Activated CD4-positive, alpha-beta T cell treated with anti-CD3 and anti-CD28 coated beads, Interleukin-2, amount 10 ng/mL, durations not matched to agents 24 days and 14 days (primary cell): ENCODE measurements around the gene CCNB2. TPM values are rescaled to one million over a fixed set of nuclear protein-coding genes. Genes with fewer than 3 reads are reported as not detected.
A peak's percentile ranks its signal among the peaks of the same experiment; 100 is the strongest.
"Not testable (repeated sequence)": the region's sequence is repeated elsewhere in the genome, so short reads cannot be mapped to it uniquely, and the experiment has no call there.

Source experiments
- DNase-seq: peaks from one replicate; pipeline ENCODE4 v3.0.0; 2022
- H3K27ac Mint-ChIP-seq: one replicate; pipeline ENCODE4 v1.8.0; 2022; ENCODE audit warnings: mild to moderate bottlenecking, mixed read lengths
- H3K27me3 Mint-ChIP-seq: one replicate; pipeline ENCODE4 v1.8.0; 2022; ENCODE audit warnings: mixed read lengths
- H3K36me3 Mint-ChIP-seq: one replicate; pipeline ENCODE4 v1.8.0; 2022; ENCODE audit warnings: low read depth, mild to moderate bottlenecking, mixed read lengths
- H3K4me1 Mint-ChIP-seq: one replicate; pipeline ENCODE4 v1.8.0; 2021; ENCODE audit warnings: mixed read lengths
- H3K4me3 Mint-ChIP-seq: one replicate; pipeline ENCODE4 v1.8.0; 2022; ENCODE audit warnings: mild to moderate bottlenecking, moderate library complexity, mixed read lengths
- H3K9me3 Mint-ChIP-seq: one replicate; pipeline ENCODE4 v1.8.0; 2021; ENCODE audit warnings: mixed read lengths
- intact Hi-C: fragments of 100-400 bp; cut with micrococcal nuclease; formaldehyde crosslinking; loops from one replicate; pipeline ENCODE4 v1.15.1; 2023
- total RNA-seq: library from RNA; stranded (reverse); gene quantifications from 2 replicates; pipeline ENCODE4 v1.2.3, GENCODE V29; 2022

Gene CCNB2
- total RNA-seq, 1 donor from 2014 or later, result 39.2 TPM

DNA sequence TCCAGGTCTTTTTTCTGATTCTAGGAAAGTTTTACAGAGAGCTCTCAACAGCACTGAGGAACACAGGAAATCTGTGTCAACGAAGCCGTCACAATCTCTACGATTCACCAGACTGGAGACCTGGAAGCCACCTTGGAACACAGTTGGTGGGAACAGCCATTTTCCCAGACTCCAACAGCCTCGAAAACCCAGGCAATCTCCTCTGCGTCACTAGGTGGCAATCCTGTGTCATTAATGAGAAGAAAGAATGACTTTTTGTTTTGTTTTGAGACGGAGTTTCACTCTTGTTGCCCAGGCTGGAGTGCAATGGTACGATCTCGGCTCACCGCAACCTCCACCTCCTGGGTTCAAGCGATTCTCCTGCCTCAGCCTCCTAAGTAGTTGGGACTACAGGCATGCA, 39.6 kb downstream of the CCNB2 start:
- DNase-seq, H3K9me3 Mint-ChIP-seq, H3K27me3 Mint-ChIP-seq, H3K27ac Mint-ChIP-seq, H3K4me3 Mint-ChIP-seq, intact Hi-C loops: not testable (repeated sequence)
- peaks cover 26% of the 10 kb centered on the region for H3K36me3 Mint-ChIP-seq
- peaks cover 15% of the 10 kb centered on the region for H3K4me1 Mint-ChIP-seq

DNA sequence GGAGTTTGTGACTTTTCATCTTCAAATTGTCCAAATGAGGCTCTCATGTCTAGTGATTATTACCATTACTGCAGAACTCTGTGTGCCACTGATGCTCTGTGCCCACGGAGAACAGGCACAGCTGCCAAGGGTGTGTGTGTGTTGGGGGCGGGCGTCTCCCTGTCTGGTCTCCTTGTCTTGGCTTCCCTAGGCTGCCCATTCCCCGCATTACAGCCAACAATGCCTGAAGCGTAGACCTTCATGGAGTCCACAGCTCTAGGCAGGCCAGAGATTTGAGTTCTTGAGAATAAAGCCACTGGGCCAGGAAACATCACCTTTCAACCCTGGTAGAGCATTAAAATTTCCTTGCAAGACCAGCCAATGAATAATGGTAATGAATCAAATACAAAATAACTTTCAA, 42.7 kb downstream of the CCNB2 start:
- H3K9me3 Mint-ChIP-seq, result no peaks in the 10 kb centered on the region
- H3K4me3 Mint-ChIP-seq, result no peak overlapping the region
- H3K27ac Mint-ChIP-seq, result no peak overlapping the region
- intact Hi-C loops, result no loop called here
- DNase-seq, result no peak
- H3K36me3 Mint-ChIP-seq, result peaks cover 20% of the 10 kb centered on the region
- no peaks in the 10 kb centered on the region for H3K27me3 Mint-ChIP-seq
- H3K4me1 Mint-ChIP-seq, result no peaks in the 10 kb centered on the region

DNA sequence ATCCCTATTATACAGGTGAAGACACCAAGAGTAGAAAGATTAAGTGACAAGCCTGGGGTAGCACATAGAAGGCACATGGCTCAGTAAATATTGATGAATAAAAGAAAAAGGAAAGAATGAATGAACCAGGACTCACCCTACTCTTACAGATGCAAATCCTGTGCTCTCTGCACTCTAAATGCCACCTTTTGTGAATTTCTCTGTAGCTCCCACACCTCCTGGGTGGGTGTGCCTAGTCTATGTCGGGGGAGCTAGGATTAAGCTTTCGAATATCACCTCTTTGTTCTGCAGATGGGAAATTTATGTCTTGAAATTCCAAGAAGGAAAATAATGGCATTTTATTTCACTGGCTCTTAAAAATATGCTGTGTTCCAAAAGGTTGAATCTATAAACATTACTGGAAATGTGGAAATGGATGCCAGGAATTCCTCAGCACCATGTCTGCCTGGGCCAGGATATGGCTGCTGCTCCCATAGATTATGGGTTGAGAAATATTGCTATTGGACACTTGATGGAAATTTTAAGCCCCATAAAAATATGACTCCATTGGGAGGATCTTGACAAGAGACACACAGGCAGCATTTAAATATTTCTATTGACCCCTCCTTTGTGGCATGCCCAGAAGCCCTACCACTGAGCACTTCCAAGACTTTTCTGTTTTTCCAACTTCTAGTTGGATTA, 43.3 kb downstream of the CCNB2 start:
- no peaks in the 10 kb centered on the region for H3K27me3 Mint-ChIP-seq
- no peak overlapping the region for H3K27ac Mint-ChIP-seq
- no peak for DNase-seq
- intact Hi-C loops, result no loop called here
- H3K4me3 Mint-ChIP-seq, result no peak overlapping the region
- no peaks in the 10 kb centered on the region for H3K9me3 Mint-ChIP-seq
- no peaks in the 10 kb centered on the region for H3K4me1 Mint-ChIP-seq
- H3K36me3 Mint-ChIP-seq, result peaks cover 24% of the 10 kb centered on the region

DNA sequence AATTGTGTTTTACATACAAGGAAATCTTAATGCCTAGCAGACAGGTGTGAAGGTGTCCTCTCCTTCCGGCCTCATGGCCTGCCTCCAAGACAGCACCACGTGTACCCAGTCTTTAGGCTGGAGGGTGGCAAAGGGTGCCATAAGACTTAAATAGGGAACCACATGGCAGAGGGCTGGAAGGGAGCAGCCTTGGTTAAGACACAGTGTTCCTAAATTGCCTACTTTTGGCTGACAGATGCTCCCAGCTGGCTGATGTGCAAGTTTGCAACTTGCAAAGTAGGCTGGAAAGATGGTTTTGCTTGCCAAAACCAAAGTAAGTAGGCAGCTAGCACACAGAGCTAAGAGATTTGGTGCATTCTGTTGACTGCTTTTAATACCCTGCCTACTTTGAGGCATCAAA, 45.2 kb downstream of the CCNB2 start:
- Mint-ChIP-seq H3K27ac (no peak overlapping the region), H3K27me3 (no peaks in the 10 kb centered on the region), H3K36me3 (peaks cover 28% of the 10 kb centered on the region), H3K4me3 (no peak overlapping the region), H3K4me1 (no peaks in the 10 kb centered on the region), H3K9me3 (no peaks in the 10 kb centered on the region)
- intact Hi-C loops, result no loop called here
- no peak for DNase-seq

DNA sequence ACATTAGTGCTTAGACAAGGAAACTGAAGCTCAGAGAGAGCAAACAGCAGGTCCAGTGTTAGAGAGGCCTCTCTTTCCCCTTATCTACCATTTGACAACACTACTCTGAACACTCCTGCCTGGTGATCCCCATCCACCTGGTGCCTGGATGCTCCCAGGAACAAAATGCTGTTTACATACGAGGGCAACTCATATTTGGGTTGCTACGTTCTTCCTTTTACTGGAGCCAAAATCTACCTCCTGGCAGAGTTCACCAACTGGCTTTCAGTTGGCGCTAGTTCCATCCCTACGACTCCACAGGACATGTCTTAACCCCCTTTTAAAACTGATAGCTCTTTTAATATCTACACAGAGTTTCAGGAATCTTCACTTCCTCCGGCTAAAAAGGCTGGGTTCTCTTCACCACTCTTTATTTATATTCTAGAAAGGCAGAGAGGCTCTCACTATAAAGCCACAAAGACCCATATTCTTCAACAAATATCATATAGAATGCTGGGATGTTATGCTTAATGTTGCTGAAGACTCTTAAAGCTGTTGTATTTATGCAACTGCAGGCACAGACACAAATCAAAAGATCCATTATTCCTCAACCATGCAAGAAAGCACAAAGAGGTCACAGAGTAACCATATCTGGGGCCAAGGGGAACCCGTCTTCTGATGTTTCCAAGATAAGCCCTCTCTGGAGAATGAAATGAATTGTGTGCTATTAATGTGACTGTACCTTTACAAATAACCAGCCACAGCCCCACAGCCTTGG, 47.9 kb downstream of the CCNB2 start:
- Mint-ChIP-seq H3K4me3 (no peak overlapping the region), H3K9me3 (no peaks in the 10 kb centered on the region), H3K27ac (no peak overlapping the region), H3K36me3 (peaks cover 26% of the 10 kb centered on the region), H3K4me1 (no peaks in the 10 kb centered on the region), H3K27me3 (no peaks in the 10 kb centered on the region)
- DNase-seq, result no peak
- intact Hi-C loops, result no loop called here

DNA sequence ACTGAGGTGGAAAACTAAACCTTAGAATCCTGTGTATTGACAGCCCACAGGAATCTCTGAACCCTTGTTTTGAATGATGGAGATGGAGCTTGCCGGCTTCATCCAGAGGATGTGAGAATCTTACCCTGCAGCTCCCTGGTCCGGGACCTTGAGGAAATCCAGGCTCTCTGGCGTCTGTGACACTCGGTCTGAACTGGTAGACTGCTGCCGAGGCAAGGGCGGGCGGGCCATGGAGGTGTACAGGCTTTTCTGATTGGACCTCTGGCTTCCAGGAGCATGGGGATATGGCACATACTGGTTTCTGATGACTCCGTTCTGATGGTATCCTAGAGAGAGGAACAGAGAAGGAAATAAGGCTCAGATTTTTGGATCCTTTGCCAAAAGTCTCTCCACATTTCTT, 48.5 kb downstream of the CCNB2 start:
- H3K36me3 Mint-ChIP-seq, result peaks cover 25% of the 10 kb centered on the region
- no peaks in the 10 kb centered on the region for H3K9me3 Mint-ChIP-seq
- DNase-seq, result no peak
- H3K27ac Mint-ChIP-seq, result no peak overlapping the region
- no peaks in the 10 kb centered on the region for H3K27me3 Mint-ChIP-seq
- H3K4me3 Mint-ChIP-seq, result no peak overlapping the region
- H3K4me1 Mint-ChIP-seq, result no peaks in the 10 kb centered on the region
- intact Hi-C loops, result no loop called here

DNA sequence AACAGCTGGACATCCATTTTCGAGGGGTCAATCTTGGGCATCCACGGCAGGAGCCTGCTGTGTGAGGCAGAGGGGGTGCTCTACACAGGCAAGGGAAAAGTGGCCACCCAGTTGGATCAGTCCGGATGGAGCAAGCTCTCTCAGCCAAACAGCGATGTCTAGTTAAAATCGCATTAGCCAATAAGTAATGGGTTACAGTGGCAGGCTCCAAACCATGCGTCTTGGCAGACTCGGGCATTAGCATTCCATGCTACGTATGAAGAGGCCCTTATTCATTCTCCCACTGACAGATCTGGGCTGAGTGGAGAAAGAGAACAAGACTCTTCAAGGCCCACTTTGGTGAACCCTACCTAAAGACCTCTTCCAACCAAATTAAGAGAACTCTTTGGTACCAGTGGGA, 49.3 kb downstream of the CCNB2 start:
- Mint-ChIP-seq H3K36me3 (peaks cover 26% of the 10 kb centered on the region), H3K4me3 (no peak overlapping the region), H3K9me3 (no peaks in the 10 kb centered on the region), H3K4me1 (no peaks in the 10 kb centered on the region), H3K27me3 (no peaks in the 10 kb centered on the region), H3K27ac (no peak overlapping the region)
- intact Hi-C loops, result no loop called here
- DNase-seq, result no peak

DNA sequence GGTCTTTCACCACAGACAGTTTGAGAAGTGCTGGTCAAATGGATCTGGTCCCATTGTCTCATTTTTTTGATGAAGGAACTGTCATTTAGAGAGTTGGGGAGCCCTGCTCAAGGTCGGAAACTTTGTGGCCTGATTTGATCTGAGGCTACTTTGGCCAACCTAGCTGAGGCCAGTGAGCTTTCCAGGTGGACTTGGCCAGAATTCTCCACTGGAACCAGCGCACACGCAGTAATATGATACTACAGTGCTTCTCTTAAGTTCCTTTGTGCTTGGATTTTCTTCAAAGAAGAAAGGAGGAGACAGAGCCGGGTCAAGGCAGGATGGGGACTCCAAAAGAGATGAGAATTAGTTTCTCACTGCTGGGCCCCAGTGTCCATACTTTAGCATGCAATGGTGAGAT, 50.5 kb downstream of the CCNB2 start:
- H3K9me3 Mint-ChIP-seq, result no peaks in the 10 kb centered on the region
- H3K36me3 Mint-ChIP-seq, result peaks cover 24% of the 10 kb centered on the region
- DNase-seq, result no peak
- intact Hi-C loops, result no loop called here
- no peak overlapping the region for H3K27ac Mint-ChIP-seq
- no peaks in the 10 kb centered on the region for H3K4me1 Mint-ChIP-seq
- no peak overlapping the region for H3K4me3 Mint-ChIP-seq
- H3K27me3 Mint-ChIP-seq, result no peaks in the 10 kb centered on the region

DNA sequence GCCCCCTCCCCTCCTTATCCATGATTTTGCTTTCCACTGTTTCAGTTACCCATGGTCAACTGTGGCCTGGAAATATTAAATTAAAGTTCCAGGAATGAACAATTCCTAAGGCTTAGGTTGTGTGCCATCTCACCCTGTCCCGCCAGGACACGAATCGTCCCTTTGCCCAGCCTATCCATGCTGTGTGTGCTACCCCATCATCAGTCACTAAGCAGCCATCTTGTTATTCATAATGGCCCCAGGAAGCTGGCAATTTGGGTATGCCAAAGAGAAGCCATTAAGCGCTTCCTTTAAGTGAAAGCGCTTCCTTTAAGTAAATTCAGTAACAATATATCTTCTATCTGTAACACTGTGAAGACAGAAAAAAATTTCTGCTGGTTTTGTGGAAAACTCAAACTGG, 52.5 kb downstream of the CCNB2 start:
- H3K4me1 Mint-ChIP-seq, result no peaks in the 10 kb centered on the region
- H3K9me3 Mint-ChIP-seq, result no peaks in the 10 kb centered on the region
- no peak for DNase-seq
- H3K36me3 Mint-ChIP-seq, result peaks cover 24% of the 10 kb centered on the region
- H3K27ac Mint-ChIP-seq, result no peak overlapping the region
- H3K27me3 Mint-ChIP-seq, result no peaks in the 10 kb centered on the region
- intact Hi-C loops, result no loop called here
- no peak overlapping the region for H3K4me3 Mint-ChIP-seq

DNA sequence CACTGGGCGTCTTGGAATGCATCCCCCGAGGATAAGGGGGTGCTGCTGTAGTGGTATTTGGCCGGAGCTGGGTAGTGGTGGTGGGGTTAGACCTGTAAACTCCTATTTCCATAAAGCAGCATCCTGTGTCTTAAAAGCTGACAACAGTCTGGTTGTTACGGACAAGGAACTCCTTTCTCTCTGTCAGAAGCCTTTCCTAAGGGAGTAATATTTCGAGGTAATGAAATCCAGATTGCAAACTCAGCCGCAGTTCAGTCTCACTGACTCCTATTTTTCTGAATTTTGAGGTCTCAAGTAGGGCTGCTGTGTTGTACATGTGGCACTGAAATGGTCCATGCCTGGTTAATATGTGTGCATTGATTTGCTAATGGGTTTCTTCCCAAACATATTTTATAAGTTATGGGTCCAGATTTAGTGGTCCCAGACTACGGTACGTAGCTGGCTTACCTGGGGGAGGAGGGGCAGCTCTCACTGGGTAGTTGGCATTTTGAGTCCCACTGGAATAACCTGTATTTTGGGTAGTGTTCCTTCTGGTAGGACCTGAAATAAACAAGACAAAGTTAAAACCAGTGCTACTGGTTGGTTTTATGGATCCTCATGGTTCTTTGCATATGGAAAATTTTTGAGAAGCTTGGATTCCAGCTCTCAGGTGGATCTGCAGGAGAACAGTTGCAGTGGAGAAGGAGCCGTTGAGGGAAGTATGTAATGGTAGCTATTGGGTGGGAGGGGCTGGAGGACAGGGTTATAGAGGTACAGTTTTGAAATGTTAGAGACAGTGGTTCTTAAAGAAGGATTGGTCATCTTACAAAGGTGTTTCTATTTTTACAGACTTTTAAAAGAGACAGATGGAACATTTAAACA, 53.1 kb downstream of the CCNB2 start:
- Mint-ChIP-seq H3K4me1 (no peaks in the 10 kb centered on the region), H3K4me3 (no peak overlapping the region), H3K27me3 (no peaks in the 10 kb centered on the region), H3K36me3 (peaks cover 22% of the 10 kb centered on the region), H3K9me3 (no peaks in the 10 kb centered on the region), H3K27ac (no peak overlapping the region)
- no peak for DNase-seq
- intact Hi-C loops, result no loop called here

DNA sequence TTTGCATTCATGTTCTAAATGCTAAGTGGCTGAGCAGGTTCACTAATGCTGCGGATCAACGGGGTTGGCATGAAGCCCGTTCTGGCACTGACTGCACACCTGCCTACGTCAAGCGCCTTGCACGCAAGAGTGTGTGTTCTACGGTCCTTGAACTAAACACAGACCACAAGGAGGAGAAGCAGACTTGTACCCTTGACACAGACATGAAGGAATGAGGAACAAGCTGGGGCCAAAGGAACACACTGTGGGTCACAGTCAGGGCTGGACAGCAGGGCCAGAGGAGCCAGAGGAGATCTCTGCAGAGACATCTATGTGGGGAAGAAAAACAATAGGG, 53.7 kb downstream of the CCNB2 start:
- H3K36me3 Mint-ChIP-seq, result peaks cover 22% of the 10 kb centered on the region
- H3K9me3 Mint-ChIP-seq, result no peaks in the 10 kb centered on the region
- H3K27me3 Mint-ChIP-seq, result no peaks in the 10 kb centered on the region
- H3K4me1 Mint-ChIP-seq, result no peaks in the 10 kb centered on the region
- no peak overlapping the region for H3K4me3 Mint-ChIP-seq
- no peak overlapping the region for H3K27ac Mint-ChIP-seq
- DNase-seq, result no peak
- intact Hi-C loops, result no loop called here

DNA sequence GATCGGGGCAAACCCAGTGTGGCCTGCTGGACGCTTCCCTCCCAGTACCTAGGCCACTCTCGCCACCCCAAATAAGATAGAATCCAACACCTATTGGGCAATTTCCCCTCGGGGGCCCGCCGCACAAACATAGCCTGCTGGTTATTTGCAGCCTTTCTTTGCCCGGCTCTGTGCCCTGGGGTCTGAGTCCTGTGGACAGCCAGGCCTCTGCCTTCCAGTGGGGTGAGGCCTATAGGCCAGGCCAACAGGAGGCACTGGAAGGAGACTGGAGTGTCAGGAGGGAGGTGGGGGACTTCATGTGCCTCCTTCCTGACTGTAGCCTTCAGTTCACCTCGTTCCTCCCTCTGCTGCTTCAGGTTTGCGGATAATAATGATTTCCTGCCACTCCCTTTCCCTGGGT, 54.3 kb downstream of the CCNB2 start:
- Mint-ChIP-seq H3K4me3 (no peak overlapping the region), H3K9me3 (no peaks in the 10 kb centered on the region), H3K27ac (no peak overlapping the region), H3K27me3 (no peaks in the 10 kb centered on the region), H3K36me3 (peaks cover 22% of the 10 kb centered on the region), H3K4me1 (no peaks in the 10 kb centered on the region)
- no peak for DNase-seq
- intact Hi-C loops, result no loop called here

DNA sequence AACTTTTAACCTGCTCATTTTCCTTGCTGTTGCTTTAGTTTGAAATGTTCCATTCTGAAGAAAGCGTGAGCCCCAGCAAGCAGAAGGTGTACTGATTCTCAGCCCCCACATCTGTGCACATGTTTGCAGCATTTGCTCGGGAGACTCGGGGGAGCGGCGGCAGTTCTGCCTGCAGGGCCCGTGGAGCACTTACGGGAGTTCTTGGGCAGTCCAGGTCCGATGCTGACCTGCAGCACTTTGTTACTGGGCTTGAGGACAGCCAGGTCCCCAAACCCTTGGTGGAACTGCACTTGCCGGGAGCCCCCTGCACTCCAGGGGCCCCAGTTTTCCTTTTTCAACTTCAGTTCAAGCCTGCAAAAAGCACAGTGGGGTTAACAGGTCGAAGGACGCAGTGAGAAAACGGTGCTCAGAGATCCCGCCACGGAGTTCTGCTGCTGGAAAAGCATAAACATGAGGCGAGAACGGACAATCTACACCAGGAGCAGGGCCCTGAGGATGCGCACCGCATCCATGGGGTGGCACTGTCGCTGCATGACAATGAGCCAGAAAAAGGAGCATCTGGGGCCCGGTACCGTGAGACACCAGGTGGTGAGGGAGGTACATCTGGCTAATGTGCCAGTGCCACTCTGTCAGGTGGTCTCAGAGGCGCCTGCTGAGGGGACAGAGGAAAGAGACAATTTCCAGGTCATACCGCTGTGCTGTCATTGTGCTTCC, 56.1 kb downstream of the CCNB2 start:
- Mint-ChIP-seq H3K4me3 (no peak overlapping the region), H3K36me3 (peaks cover 24% of the 10 kb centered on the region), H3K27me3 (no peaks in the 10 kb centered on the region), H3K4me1 (no peaks in the 10 kb centered on the region), H3K27ac (no peak overlapping the region), H3K9me3 (no peaks in the 10 kb centered on the region)
- intact Hi-C loops, result no loop called here
- peak; percentile 76 for DNase-seq

DNA sequence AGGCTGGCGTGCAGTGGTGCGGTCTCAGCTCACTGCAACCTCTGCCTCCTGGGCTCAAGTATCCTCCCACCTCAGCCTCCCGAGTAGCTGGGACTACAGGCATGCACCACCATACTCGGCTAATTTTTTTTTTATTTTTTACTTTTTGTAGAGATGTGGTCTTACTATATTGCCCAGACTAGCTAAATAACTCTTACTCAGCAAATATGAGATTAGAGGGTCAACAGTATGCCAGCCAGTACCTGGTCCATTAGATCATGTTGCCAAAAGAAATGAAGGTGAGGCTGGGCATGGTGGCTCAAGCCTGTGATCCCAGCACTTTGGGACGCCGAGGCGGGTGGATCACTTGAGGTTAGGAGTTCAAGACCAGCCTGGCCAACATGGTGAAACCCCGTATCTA, 57.1 kb downstream of the CCNB2 start:
- peaks cover 27% of the 10 kb centered on the region for H3K36me3 Mint-ChIP-seq
- H3K9me3 Mint-ChIP-seq, intact Hi-C loops, H3K27me3 Mint-ChIP-seq, DNase-seq, H3K4me1 Mint-ChIP-seq, H3K27ac Mint-ChIP-seq, H3K4me3 Mint-ChIP-seq: not testable (repeated sequence)
